SHP77 (cell line): ENCODE data around the gene TTLL1.
"Not testable (repeated sequence)": the region's sequence is repeated elsewhere in the genome, so short reads cannot be mapped to it uniquely, and the experiment has no call there.

Source experiments
- DNase-seq, 2 experiments: peaks; one replicate each; lab custom pipeline; 2025; lab: John Stamatoyannopoulos, UW

The TTLL1 gene

DNA sequence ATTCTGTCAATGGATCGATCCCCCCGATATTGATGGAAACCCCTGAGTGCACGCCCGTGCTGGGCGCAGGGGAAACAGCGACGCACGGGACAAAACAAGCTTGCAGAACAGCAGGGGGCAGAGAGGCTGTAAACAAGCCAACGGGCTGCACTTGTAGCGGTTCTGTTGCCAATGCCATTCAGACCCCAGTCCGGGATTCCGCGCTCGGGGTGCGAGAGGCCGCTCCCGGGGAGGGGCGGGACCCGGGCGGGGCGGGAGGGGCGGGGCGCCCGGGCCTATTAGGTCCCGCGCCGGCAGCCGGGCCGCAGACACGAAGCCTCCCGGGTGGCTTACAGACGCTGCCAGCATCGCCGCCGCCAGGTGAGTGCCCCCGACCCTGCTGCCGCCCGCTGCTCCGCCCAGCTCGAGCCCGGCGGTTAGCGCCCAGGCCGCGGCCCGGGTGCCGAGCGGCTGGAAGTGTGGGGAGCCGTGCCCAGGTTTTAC is 21.3 kb upstream of the TTLL1 start, which contains the start of gene BIK:
TSS of gene BIK (plus strand) at position 307 of the 483 bp plus-strand sequence. CDS start 13,273 bp downstream, outside the sequence.
- DNase-seq: peak in 1 of 2 experiments; percentile 23

DNA sequence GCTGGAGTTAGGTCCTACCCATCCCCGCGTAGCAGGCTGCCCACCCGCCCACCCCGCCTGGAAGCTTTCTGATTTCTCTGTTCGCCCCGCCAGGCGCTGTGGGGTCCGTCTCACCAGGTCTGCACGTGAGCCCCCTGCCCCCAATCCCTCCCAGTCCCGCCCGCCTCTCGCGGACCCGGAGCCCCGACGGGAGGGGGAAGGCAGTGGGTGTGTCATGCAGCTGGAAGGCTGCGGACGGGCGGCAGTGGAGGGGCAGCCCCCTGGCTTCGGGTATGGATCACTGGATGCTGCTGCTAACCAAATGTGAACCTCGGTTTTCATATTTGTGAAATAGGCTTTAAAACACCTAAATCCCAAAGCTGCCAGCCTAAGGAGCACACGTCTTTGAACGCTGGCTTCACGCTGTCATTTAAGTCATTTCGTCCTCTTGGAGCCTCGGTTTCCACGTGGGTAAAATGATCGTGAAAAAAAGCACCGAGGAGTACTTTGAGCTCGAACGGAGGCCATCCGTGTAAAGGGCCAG is 20.8 kb upstream of the TTLL1 start:
- DNase-seq: no peak

DNA sequence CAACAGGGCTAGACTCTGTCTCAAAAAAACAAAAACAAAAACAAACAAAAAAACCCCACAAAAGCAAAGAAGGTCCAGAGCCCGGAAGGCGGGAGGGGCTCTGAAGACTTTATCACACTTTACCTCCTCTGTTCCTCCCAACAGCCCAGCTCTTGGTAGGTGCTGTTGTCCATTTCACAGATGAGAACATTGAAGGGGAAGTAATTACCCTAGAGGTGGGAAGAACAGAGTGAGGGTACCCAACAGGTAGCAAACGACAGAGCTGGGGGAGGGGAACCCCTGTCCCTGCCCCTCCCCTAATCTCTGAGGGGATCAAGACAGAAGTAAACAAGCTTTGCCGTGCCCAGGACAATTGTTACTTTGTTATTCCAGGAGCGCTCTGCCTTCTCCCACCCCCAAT is 20.3 kb upstream of the TTLL1 start:
- DNase-seq: no peak

DNA sequence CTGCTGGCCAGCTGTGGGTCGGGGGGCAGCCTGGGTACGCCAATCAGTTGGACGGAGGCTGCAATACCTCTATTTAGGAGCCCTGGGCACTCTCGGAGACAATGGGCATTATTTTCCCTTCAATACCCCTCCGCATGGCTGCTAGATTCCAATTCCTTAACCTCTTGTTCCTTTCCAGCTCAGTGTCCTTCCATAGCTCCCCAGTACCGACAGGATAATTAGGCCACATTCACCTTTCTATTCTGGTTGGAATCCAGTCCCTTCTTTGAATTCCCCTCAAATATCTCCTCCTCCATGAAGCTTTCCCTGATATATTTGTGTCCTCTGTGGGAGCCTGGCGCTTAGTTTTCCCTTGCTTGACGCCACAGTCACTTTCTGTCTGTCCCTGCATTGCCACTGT is 17.1 kb upstream of the TTLL1 start:
- DNase-seq: no peak

DNA sequence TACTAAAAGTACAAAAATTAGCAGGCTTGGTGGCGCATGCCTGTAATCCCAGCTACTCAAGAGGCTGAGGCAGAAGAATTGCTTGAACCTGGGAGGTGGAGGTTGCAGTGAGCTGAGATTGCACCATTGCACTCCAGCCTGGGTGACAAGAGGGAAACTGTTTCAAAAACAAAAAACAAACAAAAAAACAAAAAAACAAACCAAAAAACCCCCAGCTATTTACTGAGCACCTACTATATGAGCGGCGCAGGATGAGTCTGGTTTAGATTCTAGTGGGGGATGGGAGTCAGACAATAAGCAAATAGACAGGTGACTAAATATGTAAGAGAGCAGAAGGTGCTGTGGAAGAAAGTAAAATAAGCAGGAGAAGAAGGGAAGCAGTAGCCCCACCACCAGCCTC is 15.8 kb upstream of the TTLL1 start:
- not testable (repeated sequence) for DNase-seq

DNA sequence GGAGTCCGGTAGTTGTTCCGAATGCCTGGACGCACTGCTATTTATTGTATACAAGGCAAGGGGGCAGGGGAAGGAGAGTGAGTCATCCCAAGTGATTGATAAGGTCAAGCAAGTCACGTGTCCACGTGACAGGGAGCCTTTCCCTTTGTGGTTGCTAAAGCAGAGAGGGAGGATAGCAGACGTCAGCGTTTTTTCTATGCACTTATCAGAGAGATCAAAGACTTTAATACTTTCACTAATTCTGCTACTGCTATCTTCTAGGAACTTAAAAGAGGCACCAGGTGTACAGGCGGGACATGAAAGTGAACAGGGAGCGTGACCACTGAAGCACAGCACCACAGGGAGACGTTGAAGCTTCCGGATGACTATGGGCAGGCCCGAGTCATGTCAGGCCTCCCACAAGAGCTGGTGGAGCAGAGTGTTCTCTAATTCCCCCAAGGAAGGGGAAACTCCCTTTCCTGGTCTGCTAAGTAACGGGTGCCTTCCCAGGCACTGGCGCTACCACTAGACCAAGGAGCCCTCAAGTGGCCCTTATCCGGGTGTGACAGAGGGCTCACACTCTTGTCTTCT is 14.9 kb upstream of the TTLL1 start:
- DNase-seq: peak in 1 of 2 experiments; percentile 22

DNA sequence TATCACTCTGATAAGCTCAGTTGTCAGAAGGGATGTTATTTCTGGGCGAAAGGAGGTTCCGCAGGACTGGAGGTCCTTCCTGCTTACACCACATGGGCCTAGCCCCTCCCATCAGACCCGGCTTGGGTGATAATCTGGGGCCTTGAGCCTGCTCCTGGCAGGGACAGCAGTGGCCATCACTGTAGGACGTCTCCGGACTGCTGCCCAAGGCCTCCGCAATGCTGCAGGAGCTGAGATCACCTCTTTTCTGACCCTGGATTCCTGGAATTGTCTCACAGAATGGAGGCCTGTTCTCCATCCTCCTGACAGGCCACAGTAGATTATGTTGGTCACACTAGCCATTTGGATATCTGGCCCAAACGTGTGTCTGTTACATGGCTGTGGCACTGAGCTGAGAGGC is 12.1 kb upstream of the TTLL1 start:
- no peak for DNase-seq

DNA sequence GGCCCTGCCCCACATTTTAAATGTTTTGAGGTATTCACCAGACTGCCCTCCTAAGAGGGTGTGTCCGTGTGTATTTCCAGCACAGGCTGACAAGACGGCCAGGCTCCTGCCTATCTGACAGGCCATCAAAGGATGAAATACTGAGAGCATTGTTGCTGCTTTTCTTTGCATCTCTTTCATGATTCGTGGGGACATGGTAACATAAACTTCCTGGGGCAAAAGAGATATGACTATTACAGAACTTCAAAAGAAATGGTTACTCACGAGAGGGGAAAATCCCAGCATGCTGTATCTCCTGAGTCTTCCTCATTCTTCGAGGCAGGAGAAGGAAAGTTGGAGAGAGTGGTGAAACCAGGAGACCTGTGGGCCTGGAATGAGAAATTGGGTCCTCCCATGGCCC is 11.0 kb upstream of the TTLL1 start:
- DNase-seq: no peak

DNA sequence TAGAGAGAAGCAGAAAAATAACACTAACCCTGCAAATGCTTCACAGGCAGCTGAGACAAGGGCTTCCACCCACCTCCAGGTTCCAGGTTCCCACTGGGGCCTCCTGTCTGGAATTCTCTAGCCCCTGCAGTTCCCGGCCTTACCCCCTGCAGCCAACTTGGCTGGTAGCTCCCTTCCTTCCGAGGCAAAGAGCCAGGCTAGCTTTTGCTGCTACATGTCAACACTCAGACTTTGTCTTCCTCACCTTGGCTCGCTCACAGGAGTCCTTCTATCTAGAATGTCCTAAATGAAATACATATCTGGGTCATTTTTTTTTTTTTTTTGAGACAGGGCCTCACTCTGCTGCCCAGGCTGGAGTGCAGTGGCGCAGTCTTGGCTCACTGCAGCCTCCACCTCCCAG is 9.9 kb upstream of the TTLL1 start:
- no peak for DNase-seq

DNA sequence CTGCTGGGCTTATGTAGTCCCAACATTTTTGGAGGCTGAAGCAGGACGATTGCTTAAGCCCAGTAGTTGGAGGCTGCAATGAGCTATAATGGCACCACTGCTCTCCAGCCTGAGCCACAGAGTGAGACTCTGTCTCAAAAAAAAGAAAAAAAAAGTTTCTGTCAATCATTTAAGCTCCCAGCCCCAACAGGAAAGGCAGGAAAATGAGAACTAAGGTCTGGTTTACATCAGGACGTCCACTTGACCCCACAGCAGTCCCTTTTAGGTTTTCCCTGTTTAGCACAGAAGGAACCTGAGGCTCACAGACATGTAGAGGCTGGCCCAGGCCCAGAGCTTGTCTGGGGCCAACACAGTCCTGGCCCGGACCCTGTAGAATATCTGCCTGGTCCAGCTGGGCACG is 9.2 kb upstream of the TTLL1 start:
- DNase-seq: no peak

DNA sequence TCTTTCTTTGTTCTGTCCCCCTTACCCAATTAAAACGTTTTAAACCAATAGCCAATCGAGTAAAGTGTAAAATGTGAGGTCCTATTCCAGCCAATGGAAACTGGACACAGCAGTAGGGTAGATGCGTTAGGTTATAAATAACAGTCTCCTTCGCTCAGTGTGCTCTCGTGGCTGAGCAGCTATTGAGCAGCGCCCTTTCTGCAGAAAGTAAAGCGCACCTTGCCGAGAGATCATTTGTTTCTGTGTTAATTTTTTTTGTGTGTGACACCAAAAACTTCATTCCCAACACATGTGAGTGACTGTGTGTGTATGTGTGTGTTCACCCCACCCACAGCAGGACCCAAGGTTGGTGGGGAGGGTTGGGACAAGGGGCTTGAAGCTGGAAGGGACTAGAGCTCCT is 7.2 kb upstream of the TTLL1 start:
- no peak for DNase-seq

DNA sequence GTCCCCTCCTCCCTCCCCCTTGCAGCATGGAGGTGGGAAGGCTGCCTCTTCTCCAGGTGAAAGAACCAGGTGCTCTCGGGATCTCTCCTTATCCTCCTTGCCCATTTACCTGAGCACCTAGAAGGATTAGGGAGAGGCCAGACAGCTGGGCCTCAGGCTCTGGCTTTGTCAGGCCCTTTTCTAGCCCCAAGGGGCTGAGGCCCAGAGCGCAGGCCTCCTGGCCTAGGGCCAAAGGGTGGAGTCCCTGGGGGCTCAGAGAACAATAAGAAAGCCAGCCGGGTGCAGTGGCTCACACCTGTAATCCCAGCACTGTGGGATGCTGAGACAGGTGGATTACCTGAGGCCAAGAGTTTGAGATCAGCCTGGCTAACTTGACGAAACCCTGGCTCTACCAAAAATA is 5.4 kb upstream of the TTLL1 start:
- no peak for DNase-seq

DNA sequence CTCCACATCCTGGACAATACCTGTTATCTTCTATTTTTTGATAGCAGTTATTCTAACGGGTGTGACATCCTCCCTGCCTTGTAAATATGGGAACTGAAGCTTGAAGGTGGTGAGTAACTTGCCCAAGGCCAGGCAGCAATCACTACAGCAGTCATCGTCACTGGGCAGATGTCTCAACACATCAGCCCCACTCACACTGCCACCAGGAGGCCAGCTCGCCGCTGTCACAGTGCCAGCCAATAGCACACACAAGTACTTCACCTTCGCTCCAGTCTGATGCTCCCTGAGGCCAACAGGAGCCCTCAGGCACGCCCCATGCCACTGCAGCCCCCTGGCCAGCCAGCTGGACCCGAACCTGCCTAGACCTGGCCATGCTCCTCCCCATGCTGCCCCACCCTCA is 4.9 kb upstream of the TTLL1 start:
- DNase-seq: peak; percentile 41 to 76

DNA sequence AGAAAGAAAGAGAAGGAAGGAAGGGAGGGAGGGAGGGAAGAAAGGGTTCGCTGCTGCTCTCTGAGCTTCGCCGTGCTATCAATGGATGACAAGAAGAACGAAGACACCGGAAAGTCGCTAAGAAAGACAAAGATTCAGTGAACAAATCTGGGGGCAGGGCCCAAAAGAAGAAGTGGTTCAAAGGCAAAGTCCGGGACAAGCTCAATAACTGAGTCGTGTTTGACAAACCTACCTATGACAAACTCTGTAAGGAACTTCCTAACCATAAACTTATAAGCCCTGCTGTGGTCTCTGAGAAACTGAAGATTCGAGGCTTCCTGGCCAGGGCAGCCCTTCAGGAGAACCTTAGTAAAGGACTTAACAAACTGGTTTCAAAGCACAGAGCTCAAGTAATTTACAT is 2.9 kb upstream of the TTLL1 start:
- DNase-seq: no peak

DNA sequence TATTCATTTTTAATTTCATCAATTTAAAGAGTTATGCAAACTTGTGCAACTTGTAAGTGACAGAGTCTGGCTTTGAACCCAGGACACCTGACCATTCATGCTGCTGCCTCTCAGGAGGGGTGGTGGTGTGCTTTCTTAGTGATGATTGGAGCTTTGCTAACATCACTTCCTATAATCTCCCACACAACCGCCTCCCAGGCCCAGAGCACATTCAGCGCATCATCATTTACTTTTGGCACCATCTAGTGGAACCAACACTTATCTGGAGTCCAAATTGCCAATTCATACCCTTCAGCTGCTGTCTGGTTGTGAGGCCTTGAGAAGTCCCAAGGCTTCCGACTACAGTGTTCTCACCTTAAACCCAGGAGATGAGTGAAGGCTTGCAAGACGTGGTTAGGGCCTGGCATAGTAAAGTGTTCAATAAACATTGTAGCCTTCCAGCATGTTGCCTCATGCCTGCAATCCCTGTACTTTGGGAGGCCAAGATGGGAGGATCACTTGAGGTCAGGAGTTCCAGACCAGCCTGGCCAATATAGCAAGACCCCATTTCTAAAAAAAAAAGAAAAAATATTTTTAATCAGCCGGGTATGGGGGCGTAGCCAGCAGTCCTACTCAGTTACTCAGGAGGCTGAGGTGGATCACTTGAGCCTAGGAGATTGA is 1.1 kb upstream of the TTLL1 start:
- DNase-seq: peak; percentile 82 to 89

DNA sequence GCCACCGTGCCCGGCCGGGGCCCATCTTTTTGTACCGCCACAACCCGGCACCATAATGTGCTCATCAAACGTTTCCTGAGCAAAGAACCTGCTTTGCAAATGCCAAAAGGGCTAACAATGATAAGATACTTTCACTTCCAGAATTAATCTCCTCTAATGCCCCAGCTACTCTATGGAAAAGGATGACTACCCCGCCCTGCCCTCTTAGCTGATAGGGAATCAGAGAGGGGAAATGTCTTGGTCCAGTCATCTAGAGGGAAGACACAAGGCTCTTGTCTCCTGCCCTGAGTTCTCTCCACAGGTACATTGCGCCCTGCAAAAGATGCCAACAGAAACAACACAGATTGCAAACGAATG is 586 bp downstream of the TTLL1 start:
- DNase-seq: no peak

DNA sequence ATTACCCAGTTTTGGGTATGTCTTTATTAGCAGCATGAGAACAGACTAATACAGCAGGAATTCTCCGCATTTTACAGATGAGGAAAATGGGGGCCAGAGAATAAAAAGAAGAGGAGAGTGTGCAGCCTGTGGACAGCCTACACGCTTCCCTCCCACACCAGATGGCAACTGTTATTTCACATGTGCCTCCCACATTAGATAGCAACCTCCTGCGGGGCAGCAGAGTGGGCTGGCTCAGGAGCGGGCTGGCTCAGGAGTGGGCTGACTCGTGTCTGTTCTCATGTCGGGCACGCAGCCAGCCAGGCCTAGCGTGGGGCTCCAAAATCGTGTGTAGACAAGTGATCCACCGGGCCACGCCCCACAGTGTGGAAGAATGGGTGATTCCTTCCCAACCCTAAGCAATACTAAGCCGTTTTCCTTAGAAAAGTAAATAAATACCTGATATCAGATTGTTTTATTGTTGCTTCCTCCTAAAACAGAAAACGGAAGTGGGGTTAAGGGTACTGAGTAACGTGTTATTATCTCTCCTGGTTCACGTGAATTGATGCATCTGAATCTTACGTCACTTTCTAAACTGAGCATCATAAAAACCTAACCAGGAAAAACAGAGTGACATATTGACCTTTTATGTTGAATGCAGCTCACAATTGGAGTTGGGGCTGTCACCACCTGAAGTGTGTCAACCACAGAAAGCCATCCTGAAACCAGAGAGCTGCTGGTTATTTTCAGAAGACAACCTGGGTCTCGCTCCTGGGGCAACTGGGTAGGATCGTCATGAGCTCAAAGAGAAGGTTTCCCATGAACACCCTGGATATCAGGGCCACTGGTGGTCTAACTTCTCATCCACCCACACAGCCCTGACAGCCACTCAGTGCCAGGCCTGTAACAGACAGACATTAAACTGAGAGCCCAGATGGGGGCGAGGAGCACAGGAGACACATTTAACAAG is 3.3 kb downstream of the TTLL1 start:
- DNase-seq: no peak

DNA sequence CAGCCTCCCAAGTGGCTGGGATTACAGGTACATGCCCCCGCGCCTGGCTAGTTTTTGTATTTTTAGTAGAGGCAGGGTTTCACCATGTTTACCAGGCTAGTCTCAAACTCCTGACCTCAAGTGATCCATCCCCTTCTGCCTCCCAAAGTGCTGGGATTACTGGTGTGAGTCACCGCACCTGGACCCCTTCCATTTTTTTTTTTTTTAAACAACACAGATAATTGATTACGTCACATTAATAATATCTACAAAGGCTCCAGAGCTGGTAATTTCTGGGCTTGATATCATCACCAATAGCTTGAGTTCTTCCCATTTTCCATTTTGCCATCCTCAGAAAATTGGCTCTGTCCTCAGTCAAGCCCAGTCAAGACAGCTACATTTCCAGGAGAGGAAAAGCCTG is 7.2 kb downstream of the TTLL1 start:
- no peak for DNase-seq

DNA sequence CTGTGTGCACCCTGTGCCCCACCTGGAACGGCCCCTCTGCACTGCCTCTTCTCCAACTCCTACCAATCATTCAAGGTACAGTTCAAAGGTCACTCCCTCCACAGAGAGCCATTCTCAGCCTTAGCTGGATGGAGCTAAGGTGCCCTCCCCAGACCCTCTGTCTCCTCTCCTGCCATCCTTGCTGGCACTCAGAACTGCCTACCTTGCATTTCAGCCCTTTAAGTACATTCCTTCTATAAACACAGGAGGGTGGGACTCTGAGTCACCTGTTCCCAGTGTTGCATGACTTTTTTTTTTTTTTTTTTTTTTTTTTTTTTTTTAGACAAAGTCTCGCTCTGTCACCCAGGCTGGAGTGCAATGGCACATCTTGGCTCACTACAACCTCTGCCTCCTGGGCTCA is 8.6 kb downstream of the TTLL1 start:
- no peak for DNase-seq

DNA sequence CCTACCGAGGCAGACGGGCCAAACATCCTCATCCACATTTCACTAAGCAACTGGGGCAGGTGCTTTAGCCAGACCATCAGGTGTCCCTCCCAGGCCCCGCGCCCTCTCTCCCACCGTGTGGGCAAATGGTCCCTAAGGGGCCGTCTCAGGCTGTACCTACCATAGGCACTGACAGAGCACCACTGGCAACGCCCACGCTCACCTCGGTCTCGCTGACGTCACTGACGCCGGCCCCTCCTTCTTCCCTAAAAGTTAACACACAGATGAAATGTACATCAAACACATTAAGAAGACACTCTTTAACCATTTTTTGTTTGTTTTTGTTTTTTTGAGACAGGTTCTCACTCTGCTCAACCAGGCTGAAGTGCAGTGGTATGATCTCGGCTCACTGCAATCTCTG is 9.4 kb downstream of the TTLL1 start:
- DNase-seq: no peak

DNA sequence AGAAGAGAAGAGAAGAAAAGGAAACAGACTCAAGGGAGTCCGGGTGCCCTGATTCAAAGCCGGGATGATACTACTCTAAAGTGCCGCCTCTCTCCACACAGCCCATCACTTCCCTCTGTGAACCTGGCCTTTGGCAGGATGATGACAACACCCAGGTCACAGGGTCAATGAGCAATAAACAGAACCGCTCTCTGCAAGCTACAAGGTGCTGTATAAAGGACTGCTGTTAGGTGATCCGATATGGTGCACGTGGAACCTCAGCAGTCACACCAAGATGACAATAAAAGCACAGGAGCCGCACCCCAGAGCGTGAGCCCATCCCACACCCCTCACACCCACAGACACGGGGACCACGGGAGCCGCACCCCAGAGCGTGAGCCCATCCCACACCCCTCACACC is 10.7 kb downstream of the TTLL1 start:
- no peak for DNase-seq

DNA sequence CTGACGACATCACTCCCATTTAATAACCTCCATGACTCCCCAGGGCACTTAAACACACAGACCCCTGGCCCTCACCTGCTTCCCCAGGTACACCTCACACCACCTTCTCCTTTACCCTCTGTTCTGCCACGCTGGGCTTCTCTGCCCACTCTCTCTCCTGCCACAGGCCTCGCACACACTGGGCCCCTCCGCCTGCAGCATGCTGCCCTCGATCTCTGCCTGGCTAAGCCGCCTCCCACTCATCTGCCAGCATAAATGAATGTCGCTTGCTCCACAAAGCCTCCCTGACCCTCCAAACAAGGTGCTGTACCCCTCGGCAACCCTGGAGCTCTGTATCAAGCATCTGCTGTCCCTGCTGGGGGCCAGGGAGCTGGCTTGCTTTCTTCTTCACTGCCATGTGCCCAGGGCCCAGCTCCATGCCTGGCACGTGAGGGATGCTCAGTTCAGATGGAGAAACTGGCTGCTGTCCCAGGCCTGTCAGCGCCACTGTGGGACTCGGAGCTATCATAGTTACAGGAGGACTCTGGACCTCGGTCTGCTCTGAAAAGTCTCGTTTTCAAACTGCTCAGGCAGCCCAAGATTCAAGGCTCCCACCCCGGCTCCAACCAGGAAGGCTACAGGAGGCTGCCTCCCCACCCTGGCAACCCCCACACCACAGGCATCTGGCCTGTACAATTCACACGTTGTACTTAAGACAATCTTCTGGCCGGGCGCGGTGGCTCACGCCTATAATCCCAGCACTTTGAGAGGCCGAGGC is 11.9 kb downstream of the TTLL1 start:
- DNase-seq: no peak
